ENCODE data around the gene OTUD4.

Gene OTUD4

GRCh38 chr4:145103496-145103895 lies 76.9 kb downstream of the OTUD4 start:
- no peak for DNase-seq

- DNase-seq: no peak
Measured at GRCh38 chr4:145102619-145103018, 77.8 kb downstream of the OTUD4 start.

- no peak for DNase-seq
Measured at GRCh38 chr4:145101091-145101490, 79.3 kb downstream of the OTUD4 start.

- no peak for DNase-seq
Measured at GRCh38 chr4:145099653-145100052, 80.7 kb downstream of the OTUD4 start.

GRCh38 chr4:145098675-145099037 lies 81.7 kb downstream of the OTUD4 start:
- DNase-seq: peak in 1 of 2 donors; percentile 53

- DNase-seq: peak; percentile 78 to 90
Measured at GRCh38 chr4:145097821-145098674, 82.3 kb downstream of the OTUD4 start, which contains the start of the genes ABCE1 and ANAPC10. Gene ABCE1 (plus strand): TSS chr4:145098311. CDS start chr4:145104413, 6,102 bp downstream. Gene ANAPC10 (minus strand): TSS chr4:145098196. CDS start chr4:145096099, 2,097 bp downstream.

GRCh38 chr4:145097331-145097820 lies 83.0 kb downstream of the OTUD4 start:
- DNase-seq: no peak

- no peak for DNase-seq
Measured at GRCh38 chr4:145093638-145094037, 86.8 kb downstream of the OTUD4 start.

- DNase-seq: no peak
Measured at GRCh38 chr4:145090380-145090779, 90.0 kb downstream of the OTUD4 start.

GRCh38 chr4:145083891-145084605 lies 96.3 kb downstream of the OTUD4 start:
- no peak for DNase-seq
